Left ventricle myocardium inferior (tissue), 1 donor: ENCODE data around the gene AFF1. TPM values are rescaled to one million over a fixed set of nuclear protein-coding genes. Genes with fewer than 3 reads are reported as not detected.

Experiments
- DNase-seq: peaks from one replicate; pipeline ENCODE4 v3.0.0-alpha.2; 2020
- H3K27ac ChIP-seq: fragments of 200-600 bp; replicated peaks from 2 replicates; pipeline ENCODE4 v1.8.0; 2021
- H3K27me3 ChIP-seq: fragments of 200-600 bp; 2 replicates; pipeline ENCODE4 v1.8.0; 2021; ENCODE audit warnings: low read depth
- H3K36me3 ChIP-seq: fragments of 200-600 bp; 2 replicates; pipeline ENCODE4 v1.8.0; 2021
- H3K4me1 ChIP-seq: fragments of 200-600 bp; 2 replicates; pipeline ENCODE4 v1.8.0; 2021
- H3K4me3 ChIP-seq: fragments of 200-600 bp; 2 replicates; pipeline ENCODE4 v1.8.0; 2021; ENCODE audit warnings: mild to moderate bottlenecking, moderate library complexity
- H3K9me3 ChIP-seq: fragments of 200-600 bp; replicated peaks from 2 replicates; pipeline ENCODE4 v1.8.0; 2021
- intact Hi-C: fragments of 100-400 bp; cut with micrococcal nuclease; formaldehyde crosslinking; loops from one replicate; pipeline ENCODE4 v1.11.0; 2022
- total RNA-seq: library from RNA; stranded (reverse); fragmentation: NEBNext Ultra II Directional; extraction: Animal tissue kit (Norgen Biotek cat#: 25700); gene quantifications from one replicate; pipeline ENCODE4 v1.2.1, GENCODE V29; 2021
- TF ChIP-seq, protein P1 (sequence below): fragments of 200-600 bp; IDR thresholded peaks from 2 replicates; pipeline ENCODE4 v1.8.0; 2021; ENCODE audit warnings: antibody characterized with exemption, mild to moderate bottlenecking, borderline replicate concordance
- donor health status: DM: no; HTN: yes; CAD: no; lungs with severe emphysema.

Gene AFF1
- total RNA-seq, 1 donor from 2014 or later = 67.9 TPM

GRCh38 chr4:86967798-86968197, 33.0 kb downstream of the AFF1 start:
- Histone ChIP-seq H3K36me3 (no peaks in the 10 kb centered on the region), H3K9me3 (no peaks in the 10 kb centered on the region), H3K27ac (no peak overlapping the region), H3K27me3 (no peaks in the 10 kb centered on the region), H3K4me3 (no peak overlapping the region), H3K4me1 (peaks cover 58% of the 10 kb centered on the region)
- TF ChIP-seq, protein P1, sequence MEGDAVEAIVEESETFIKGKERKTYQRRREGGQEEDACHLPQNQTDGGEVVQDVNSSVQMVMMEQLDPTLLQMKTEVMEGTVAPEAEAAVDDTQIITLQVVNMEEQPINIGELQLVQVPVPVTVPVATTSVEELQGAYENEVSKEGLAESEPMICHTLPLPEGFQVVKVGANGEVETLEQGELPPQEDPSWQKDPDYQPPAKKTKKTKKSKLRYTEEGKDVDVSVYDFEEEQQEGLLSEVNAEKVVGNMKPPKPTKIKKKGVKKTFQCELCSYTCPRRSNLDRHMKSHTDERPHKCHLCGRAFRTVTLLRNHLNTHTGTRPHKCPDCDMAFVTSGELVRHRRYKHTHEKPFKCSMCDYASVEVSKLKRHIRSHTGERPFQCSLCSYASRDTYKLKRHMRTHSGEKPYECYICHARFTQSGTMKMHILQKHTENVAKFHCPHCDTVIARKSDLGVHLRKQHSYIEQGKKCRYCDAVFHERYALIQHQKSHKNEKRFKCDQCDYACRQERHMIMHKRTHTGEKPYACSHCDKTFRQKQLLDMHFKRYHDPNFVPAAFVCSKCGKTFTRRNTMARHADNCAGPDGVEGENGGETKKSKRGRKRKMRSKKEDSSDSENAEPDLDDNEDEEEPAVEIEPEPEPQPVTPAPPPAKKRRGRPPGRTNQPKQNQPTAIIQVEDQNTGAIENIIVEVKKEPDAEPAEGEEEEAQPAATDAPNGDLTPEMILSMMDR = no peak
- DNase-seq = no peak
- intact Hi-C loops = no loop called here

DNA sequence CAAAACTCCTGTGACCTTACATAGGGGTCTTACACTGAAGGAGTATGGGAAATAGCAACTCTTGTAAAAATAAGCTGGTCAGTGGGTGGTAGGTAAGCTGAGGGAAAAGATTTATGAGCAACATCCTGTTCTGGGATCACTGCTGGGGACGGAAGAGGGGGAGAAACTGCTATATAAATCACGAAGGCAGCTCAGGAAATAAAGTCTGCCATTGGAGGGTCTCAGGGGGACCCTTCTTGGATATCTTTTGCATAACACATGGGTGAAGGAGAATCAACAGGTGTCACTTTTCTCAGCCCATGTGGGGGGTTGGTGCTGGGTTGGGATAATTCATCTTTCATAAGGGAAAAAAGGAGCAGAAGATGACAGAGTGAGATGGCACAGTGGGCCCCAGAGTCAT, 33.7 kb downstream of the AFF1 start:
- Histone ChIP-seq H3K4me1 (peaks cover 66% of the 10 kb centered on the region), H3K27me3 (no peaks in the 10 kb centered on the region), H3K27ac (no peak overlapping the region), H3K36me3 (no peaks in the 10 kb centered on the region), H3K4me3 (no peak overlapping the region), H3K9me3 (no peaks in the 10 kb centered on the region)
- intact Hi-C loops = no loop called here
- DNase-seq = no peak
- TF ChIP-seq, protein P1 = no peak

DNA sequence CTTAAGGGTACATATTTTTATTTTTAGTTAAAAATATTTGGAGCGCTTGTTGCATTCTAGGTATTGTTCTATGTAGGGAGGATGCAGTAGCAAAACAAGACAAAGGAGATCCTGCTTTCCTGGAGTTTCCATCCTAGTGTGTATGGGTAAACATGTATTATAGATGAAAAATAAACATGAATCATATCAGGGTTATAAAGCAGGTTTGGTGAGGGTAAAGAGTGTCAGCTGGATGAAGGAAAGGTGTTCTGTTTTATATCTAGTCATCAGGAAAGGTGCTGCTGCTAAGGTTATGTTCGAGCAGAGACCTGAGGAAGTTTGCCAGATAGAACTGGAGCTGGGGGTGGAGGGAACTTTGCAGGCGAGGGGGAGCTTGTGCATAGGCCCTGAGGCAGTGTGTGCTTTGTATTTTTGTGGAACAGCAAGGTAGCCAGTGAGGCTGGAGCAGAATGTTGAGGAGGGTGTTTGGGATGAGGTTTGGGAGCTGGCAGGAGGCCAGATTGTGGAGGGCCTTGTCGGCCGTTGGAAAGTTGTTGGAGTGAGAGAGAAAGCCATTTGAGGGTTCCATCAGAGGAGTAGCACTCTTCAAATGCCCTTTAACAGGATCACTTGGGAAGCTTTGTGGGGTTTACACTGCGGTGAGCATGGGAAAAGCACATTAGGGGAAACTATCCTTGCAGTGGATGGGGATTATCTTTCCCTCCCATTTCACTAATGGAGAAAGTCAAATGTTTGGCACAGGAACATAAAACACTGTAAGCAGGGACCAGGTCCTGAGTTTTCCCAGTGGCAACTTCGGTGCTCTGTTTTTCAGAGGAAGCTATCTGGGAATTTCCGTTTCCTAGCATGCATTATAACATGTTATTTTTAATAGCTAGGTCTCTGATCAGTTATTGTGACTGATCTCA, 35.9 kb downstream of the AFF1 start:
- DNase-seq = no peak

DNA sequence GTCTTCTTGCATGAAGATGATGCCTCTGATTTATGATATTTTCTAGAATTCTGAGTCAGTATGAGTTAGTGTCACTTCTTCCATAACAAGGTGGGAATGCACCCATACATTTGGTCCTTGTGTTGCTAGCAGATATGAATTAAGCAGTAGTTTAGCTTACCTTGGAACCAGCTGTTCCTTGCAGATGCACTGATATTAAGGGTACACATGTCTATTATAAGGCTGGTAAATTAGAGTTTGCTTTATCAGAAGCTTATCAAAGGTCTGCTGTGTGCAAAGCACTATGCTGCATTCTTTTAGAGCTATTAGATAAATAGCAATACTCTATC, 36.5 kb downstream of the AFF1 start:
- no peaks in the 10 kb centered on the region for H3K27me3 ChIP-seq
- TF ChIP-seq, protein P1 = no peak
- H3K9me3 ChIP-seq = no peaks in the 10 kb centered on the region
- no peaks in the 10 kb centered on the region for H3K36me3 ChIP-seq
- intact Hi-C loops = no loop called here
- DNase-seq = no peak
- H3K4me1 ChIP-seq = peaks cover 63% of the 10 kb centered on the region
- H3K27ac ChIP-seq = no peak overlapping the region
- no peak overlapping the region for H3K4me3 ChIP-seq

More for the DNA sequence above, 35.9 kb downstream of the AFF1 start:
- TF ChIP-seq, protein P1 = no peak
- intact Hi-C loops = no loop called here
- H3K36me3 ChIP-seq = no peaks in the 10 kb centered on the region
- H3K27ac ChIP-seq = no peak overlapping the region
- H3K4me3 ChIP-seq = no peak overlapping the region
- no peaks in the 10 kb centered on the region for H3K9me3 ChIP-seq
- H3K27me3 ChIP-seq = no peaks in the 10 kb centered on the region
- H3K4me1 ChIP-seq = peaks cover 68% of the 10 kb centered on the region

- no peak overlapping the region for H3K4me3 ChIP-seq
- no peak for DNase-seq
- no peaks in the 10 kb centered on the region for H3K27me3 ChIP-seq
- intact Hi-C loops = no loop called here
- TF ChIP-seq, protein P1 = no peak
- peaks cover 56% of the 10 kb centered on the region for H3K4me1 ChIP-seq
- H3K27ac ChIP-seq = peak overlapping the region; percentile 20
- no peaks in the 10 kb centered on the region for H3K9me3 ChIP-seq
- H3K36me3 ChIP-seq = no peaks in the 10 kb centered on the region
These were observed 38.2 kb downstream of the AFF1 start for GRCh38 chr4:86972997-86973396.
